Renal pelvis (tissue), 4 donors: Measurements from ENCODE around the gene PRKG1. TPM values are rescaled to one million over a fixed set of nuclear protein-coding genes. Genes with fewer than 3 reads are reported as not detected.
"Not testable (repeated sequence)": the region's sequence is repeated elsewhere in the genome, so short reads cannot be mapped to it uniquely, and the experiment has no call there.

Experiments
- DNase-seq: peaks from one replicate; pipeline ENCODE4 v3.0.0-alpha.2; 2013
- polyA plus RNA-seq, 3 donors: library from polyadenylated mRNA; unstranded; fragments of 120-200 nt; gene quantifications; one replicate each; pipeline ENCODE4 v1.2.1, GENCODE V29; 2013; ENCODE audit not compliant: insufficient read length in 3 of 3

PRKG1 gene
- polyA plus RNA-seq, 3 donors, result 10.7 to 12.2 (median 11.3) TPM

DNA sequence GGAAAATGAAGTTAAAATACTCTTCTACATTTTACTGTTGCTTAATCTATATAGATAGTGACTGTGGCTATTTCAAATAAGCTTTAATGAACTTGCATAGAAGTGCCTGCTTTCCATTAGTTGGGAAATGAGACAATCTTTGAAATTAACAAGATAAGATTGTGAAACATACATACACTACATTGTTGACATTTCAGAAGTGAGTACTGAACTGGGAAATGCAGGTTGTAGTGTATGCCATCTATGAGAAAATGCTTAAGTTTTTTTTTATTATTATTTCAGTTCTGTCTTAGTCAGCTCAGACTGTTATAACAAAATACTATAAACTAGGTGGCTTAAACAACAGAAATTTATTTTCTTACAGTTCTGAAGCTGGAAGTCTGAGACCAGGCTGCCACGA lies 674.7 kb downstream of the PRKG1 start:
- DNase-seq, result no peak

DNA sequence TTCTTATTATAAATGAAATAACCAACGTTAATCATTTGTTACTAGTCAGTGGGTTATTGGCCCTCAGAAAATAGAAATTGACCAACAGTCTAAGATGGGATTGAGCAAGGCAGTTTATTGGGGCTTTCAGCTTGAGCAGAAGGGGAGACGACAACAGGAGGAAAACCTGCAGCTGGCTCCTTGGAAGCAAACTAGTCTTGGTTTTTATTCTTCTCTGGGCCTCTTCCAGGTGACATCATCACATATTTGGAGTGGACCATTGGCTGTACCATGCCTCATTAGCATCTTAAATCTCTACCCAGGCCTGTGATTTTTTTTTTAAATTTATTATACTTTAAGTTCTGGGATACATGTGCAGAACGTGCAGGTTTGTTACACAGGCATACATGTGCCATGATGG lies 684.1 kb downstream of the PRKG1 start:
- DNase-seq, result no peak

DNA sequence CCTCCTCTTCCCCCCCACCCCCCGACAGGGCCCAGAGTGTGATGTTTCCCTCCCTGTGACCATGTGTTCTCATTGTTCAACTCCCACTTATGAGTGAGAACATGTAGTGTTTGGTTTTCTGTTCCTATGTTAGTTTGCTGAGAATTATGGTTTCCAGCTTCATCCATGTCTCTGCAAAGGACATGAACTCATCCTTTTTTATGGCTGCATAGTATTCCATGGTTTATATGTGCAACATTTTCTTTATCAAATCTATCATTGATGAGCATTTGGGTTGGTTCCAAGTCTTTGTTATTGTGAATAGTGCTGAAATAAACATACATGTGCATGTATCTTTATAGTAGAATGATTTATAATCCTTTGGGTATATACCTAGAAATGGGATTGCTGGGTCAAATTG lies 684.6 kb downstream of the PRKG1 start:
- DNase-seq, result not testable (repeated sequence)

DNA sequence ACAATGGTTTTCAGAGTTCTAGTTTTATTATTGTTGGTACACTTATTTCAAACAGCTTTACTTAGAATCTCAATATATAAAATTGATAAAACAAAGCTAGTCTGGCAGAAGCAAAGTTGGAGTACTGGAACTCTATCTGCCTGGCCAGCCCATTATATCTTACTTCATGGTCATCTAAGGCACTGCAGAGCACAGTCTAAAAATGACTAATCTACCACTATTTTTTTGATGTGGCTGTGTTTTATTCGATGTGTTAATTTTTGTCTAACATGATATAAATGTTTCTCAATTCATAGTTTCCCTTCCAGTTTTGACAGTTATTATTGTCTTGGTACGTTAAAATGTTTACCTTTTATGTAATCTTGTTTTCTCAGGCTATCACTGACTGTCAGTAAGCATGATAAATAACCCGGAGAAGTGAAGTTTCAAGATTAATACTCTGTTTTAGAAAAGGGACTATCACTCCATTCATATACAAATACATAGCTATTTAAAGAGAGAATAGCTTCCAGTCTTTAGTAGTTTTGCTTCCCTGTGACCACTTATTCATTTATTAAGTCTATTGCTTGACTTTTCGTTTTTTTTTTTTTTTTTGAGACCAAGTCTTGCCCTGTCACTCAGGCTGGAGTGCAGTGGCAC lies 685.7 kb downstream of the PRKG1 start:
- no peak for DNase-seq

DNA sequence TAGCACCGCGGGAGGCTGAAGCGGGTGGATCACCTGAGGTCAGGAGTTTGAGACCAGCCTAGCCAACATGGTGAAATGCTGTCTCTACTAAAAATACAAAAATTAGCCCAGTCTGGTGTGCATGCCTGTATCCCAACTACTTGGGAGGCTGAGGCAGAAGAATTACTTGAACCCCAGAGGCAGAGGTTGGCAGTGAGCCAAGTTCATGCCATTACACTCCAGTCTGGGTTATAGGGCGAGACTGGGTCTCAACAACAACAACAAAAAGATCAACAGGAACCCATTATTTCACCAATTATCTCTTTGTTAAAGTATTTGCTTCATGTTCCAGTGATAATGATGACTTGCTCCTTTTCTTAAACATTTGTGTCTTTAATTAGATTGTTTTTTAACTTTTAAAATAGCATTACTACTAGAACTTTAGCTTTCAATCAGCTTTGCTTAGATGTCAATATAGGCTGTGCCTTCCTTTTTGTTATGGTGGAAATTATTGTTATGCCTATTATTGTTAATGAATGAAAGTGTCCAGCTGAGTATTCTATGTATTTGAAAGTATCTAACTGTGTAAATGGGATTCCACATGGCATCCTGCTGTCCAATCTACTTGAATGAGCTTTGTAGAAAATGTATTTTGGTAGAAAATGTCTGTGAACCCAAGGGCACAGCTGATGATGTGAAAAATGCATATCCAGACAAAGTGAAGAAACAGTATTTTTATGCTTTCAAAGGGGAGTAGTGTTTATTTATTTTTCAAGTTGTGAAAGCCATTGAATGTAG lies 686.8 kb downstream of the PRKG1 start:
- no peak for DNase-seq

DNA sequence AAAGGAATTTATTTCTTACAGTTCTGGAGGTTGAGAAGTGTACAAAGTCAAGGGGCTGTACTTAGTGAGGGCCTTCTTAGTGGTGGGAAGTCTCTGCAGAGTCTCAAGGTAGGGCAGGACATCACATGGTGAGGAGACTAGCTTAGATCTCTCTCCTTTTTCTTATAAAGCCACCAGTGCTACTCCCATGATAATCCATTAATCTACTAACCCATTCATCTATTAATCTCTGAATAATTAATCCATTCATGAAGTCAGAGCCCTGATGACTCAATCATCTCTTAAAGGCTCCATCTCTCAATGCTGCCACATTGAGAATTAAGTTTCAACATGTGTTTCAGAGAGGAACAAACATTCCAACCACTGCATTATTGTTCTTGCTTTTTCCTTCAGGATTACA lies 689.5 kb downstream of the PRKG1 start:
- DNase-seq, result no peak

DNA sequence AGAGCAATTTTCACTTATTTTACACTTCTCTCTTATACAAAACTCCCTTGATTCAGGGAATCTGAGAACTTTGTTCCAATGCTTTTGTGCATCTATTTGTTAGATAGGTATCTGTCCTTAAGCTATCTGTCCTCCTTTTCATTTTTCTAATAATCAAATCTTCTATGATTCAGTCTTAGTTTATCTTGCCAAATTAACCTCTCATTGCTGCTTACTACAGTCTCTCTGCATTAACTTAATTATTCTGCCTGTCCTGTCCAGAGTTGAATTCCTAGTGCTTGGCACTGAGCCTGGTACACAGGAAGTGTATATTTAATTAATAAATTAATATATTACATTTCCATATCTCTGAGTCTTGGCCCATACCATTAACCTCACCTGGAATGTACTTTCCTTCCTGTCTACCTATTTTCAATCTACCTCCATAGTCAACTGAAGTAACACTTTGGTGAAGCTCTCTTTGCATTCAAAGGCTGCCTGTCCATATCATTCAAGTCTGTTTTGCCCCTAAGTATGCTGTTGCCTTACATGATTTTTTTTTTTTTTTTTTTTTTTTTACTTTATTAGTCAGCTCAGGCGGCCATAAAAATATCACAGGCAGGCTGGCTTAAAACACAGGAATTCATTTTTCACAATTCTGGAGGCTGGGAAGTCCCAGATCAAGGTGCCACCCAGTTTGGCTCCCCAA lies 691.1 kb downstream of the PRKG1 start:
- no peak for DNase-seq

DNA sequence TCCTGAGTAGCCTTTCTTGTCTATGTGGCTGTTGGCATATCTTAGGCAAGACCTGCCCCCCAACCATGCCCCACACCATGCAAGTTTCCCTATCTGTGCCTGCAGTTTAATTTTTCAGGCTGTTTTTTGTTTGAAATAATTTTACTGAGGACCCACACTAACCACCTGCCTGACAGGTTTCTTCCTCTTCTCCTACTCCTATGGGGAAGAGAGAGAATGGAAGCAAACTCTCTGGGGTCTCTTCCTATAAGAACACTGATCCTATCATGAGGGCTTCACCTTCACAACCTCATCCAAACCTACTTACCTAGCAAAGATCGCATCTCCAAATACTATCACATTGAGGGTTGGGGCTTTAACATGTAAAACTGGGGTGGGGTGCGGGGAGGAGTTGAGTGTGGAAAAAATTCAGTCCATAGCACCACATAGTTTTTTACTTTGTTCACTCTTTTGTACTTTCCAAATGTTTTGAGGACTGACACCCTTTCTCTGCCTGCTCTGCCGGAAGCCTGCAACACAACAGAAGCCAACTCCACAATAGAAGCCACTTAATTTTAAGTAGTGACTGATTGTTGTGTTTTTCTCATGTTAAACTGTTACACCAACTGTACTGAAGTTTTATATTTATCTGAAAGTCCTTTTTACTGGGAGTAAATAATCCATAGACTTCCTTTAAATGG lies 692.3 kb downstream of the PRKG1 start:
- no peak for DNase-seq

DNA sequence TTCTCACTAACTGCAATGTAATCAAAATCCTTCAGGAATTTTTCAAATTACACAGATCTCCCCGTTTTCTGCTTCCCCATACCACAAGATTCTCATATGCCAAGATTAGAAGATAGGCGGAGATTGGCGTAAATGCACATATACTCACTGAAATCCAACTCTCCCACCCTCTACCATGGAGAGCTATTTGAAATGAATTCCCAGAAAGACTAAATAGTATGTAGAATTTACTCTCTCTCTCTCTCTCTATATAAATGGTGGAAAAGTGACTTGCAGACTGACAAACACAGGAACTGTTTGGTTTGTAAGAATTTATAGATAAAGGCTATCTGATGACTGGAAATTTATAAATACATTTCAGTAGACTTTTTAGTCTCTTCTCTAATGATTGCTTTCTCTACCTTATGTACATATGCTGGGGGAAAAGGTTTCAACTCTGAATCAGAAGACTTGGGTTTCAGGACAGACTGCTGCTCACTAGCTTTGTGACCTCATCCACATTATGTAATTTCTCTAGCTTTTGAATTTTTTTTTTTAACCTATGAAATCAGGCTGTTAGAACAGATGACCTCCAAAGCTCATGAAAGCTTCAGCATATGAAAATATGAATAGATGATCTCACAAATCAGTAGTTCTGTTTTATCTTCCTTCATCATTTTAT lies 692.9 kb downstream of the PRKG1 start:
- DNase-seq, result no peak

DNA sequence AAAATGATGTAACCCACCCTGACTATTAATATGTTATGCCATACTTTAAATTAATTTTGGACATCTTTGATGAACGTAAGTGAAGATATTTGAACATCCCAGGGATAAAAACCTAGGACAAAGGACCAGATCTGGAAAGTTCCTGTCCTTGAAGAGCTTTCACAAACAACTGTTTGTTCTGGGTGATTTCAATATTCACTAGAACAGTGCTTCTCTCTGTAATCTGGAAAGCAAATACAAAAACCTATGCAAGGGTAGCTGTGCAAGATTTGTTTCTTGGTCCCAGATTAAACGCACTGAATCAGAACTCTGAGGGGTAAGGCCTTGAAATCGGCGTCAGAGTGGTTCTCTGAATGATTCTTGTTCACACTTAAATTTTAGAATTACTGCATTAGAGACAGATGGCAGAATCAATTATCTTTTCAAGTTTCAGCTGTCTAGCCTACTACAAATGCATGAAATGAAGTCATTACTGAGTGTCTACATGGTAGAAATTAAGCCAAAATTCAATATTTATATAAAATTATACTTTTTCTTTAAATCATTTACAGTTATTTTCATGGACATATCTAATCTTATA lies 694.7 kb downstream of the PRKG1 start:
- DNase-seq, result no peak

DNA sequence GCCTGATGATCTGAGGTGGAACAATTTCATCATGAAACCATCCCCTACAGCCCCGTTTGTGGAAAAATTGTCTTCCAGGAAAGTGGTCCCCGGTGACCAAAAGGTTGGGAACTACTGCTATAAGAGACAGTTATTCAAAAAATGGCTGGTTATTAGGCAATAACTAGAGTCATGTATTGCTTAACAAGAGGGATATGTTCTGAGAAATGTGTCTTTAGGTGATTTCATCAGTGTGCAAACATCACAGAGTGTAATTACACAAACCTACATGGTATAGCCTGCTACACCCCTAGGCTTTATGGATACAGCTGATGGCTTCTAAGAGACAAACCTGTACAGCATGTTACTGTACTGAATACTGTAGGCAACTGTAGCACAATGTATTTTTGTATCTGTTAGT lies 696.4 kb downstream of the PRKG1 start:
- DNase-seq, result no peak

DNA sequence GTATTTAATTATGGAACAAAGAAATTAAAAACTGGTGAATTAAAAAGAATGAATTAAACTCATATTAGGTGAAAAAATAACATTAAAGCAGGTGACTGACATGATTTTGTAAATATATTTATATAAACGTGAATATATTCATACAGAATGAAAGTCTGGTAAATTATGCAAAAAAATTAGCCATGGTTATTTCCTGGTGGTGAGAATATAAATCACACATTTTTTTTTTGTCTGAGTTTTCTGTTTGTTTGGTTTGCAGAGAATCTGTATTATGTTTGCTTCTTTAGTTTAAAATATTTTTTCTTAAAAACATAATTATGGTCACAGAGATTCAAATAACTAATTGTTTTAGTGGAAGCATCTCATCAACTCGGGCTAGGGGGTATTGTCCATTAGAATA lies 698.1 kb downstream of the PRKG1 start:
- DNase-seq, result no peak

DNA sequence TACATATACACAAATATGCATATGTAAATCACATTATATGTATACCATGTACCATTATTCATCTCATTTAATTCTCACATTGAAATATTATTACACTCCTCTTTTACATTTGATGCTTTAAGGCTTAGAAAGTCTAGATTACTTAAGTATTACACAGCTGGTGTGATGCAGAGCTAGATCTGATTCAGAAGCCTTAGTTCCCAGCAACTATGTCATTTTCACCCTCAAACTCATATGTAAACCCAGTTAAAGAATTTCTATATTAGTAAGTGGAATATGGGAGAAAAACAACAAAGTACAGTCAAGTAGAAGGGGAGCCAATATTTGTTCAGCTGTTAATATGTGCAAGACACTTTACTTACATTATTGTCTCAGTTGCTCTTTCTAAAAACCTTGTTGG lies 699.4 kb downstream of the PRKG1 start:
- DNase-seq, result no peak

DNA sequence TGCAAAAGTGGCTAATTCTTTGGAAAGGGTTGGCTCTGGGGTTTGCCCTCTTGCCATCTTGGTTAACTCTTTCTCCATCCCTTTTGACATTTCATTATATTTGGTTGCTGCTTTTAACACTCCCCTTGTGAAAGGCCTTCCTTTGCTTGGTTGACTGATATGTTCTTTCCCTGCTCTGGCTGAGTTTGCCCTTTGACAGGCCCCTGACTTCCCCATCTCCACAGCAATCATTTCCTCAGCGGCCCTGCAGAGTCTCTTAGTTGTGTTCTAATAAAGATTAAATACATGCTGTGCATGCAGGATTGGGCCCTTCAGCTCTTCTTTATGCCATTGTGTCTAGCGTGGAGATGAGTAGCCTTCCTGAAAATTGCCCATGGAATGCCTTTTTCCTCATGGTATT lies 709.7 kb downstream of the PRKG1 start:
- no peak for DNase-seq

DNA sequence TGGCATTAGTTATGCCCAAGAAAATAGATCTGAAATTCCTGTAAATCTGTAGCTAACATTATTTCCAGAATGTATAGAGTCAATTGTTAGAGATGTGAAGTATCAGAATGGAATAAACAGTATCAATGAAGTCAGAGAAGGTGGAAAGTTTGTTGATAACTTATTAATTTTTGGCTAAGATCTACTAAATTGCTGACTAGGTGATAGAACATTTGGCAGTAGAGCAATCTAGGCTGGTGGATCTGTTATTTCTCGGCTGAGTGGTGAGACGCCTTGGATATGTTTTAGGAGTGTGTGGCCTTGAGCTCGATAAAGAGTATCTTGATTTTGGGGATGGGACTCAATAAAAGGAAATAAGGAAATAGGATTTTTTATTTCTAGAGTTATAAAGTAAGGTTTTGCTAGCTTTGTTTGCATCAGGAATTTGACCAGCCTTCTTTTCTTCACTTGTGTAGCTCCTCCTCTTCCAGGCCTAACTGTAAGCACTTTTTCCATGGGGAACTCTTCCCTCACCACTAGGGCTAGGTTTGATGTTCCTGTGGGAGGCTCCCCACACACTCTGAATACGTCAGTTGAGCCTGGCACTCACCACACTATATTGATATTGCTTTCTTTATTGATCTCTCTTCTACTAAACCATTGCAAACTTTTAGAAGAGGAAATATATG lies 711.9 kb downstream of the PRKG1 start:
- DNase-seq, result no peak

DNA sequence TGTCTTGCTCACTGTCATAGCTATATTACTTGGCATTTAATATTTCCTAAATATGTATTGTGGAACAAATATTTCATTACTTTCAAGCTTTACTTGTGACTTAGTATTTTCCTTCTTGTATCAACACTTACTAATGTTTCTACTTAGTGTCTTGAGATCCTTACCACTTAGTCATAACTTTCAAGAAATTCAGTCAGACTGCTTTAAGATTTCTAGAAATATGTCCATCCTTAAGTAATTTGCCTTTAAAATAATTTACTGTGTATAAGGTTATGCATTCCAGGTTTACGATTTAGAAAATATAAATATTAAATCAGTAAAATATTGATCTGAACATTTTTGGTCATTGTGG lies 712.4 kb downstream of the PRKG1 start:
- no peak for DNase-seq

DNA sequence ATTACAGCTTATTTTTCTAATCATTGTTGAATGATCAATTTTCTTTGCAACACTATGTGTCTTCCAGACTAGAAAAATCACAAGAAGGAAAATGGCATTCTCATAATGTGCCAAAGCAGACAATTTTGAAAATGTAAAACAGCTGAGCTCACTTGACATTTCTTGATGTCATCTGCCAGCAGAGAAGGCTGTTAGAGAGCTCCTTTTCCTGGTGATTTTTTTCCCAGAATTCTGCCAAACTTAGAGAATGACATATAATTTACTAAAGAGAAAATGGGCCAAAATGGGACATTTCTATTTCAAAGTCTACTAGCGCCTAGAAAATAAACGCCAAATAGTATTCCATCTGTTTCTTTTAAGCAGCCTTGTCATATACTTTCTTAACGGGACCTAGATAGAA lies 714.0 kb downstream of the PRKG1 start:
- no peak for DNase-seq

DNA sequence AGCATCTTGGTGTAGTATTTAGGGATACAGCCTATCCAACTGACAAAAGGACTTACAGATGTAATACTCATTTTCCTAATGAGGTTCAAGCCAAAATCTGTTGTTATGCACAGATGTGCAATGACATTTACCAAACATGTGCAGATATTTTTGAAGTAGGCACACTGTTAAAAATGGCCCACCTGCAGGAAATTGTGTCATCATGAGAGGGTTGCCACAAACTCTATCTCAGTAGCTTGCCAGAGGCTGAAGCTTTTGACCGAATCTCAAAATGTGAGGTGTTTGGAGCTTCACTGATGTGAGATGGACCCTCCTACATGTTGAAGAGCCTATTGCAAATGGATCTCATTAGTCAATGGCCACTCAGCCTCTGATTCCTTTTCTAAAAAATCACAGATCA lies 714.8 kb downstream of the PRKG1 start:
- no peak for DNase-seq

DNA sequence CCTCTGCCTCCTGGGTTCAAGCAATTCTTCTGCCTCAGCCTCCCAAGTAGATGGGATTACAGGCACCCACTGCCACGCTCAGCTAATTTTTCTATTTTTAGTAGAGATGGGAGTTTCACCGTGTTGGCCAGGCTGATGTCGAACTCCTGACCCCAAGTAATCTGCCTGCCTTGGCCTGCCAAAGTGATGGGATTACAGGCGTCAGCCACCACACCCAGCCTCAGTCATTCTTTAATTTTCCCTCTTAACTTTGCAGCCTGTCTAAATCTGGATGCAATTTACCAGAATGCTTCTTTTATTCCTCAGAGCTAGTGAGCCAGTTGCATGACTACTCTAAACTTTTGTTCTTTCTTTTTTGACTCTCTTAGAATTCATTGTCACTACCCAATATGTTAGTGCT lies 715.6 kb downstream of the PRKG1 start:
- DNase-seq, result no peak

DNA sequence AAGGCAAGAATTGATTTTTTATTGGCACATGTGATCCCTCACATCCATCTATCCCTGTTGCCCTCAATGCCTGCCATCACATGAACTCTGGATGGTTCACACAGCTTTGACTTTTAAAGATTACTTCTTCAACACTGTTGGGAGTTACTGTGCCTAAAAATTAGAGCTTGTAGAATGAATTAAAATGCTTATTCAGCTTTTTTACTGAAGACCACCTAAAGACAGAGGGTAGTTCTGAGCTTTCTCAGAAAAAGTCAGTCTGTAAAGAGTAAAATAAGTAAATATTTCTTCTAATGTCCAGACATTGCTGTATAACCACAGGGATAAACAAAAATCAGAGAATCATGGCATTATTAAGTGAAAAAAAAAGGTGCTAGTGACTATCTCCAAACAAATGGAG lies 718.4 kb downstream of the PRKG1 start:
- no peak for DNase-seq

DNA sequence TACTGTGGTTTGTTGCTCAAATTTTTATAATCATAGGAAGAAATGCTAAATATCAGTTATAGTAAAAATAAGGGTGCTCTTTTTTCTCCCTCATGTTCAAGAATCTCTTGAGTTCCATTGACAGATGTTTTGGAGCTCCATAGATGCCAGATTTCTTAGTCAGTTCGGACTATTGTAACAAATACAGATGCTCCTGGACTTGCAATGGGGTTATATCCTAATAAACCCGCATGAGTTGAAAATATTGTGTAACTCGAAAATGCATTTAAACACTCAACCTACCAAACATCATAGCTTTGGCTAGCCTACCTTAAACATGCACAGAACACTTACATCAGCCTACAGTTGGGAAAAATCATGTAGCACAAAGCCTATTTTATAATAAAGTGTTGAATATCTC lies 725.8 kb downstream of the PRKG1 start:
- DNase-seq, result no peak
